ENCODE measurements around the gene PLSCR4.
"Not testable (repeated sequence)": the region's sequence is repeated elsewhere in the genome, so short reads cannot be mapped to it uniquely, and the experiment has no call there.

Gene PLSCR4

GRCh38 chr3:146246526-146246925 is 4.4 kb downstream of the PLSCR4 start:
- no peak for DNase-seq

GRCh38 chr3:146243559-146243958 is 7.3 kb downstream of the PLSCR4 start:
- DNase-seq, result no peak

- DNase-seq, result no peak
These were observed 9.2 kb downstream of the PLSCR4 start for GRCh38 chr3:146241523-146242240.

- no peak for DNase-seq
These were observed 17.4 kb downstream of the PLSCR4 start for GRCh38 chr3:146233487-146233886.

- DNase-seq, result no peak
These were observed 23.4 kb downstream of the PLSCR4 start for GRCh38 chr3:146227486-146227885.

- DNase-seq, result no peak
These were observed 24.0 kb downstream of the PLSCR4 start for GRCh38 chr3:146226881-146227280.

GRCh38 chr3:146225458-146225857 is 25.4 kb downstream of the PLSCR4 start:
- not testable (repeated sequence) for DNase-seq

GRCh38 chr3:146223401-146224373 is 27.2 kb downstream of the PLSCR4 start:
- no peak for DNase-seq

- DNase-seq, result no peak
These were observed 28.5 kb downstream of the PLSCR4 start for GRCh38 chr3:146222204-146223046.

- DNase-seq, result no peak
These were observed 29.6 kb downstream of the PLSCR4 start for GRCh38 chr3:146221276-146221675.

- DNase-seq, result peak; percentile 29 to 68
These were observed 31.7 kb downstream of the PLSCR4 start for GRCh38 chr3:146218880-146219866.

GRCh38 chr3:146217324-146217723 is 33.6 kb downstream of the PLSCR4 start:
- no peak for DNase-seq

GRCh38 chr3:146214493-146214892 is 36.4 kb downstream of the PLSCR4 start:
- no peak for DNase-seq

GRCh38 chr3:146209371-146209770 is 41.5 kb downstream of the PLSCR4 start:
- no peak for DNase-seq

- no peak for DNase-seq
These were observed 47.1 kb downstream of the PLSCR4 start for GRCh38 chr3:146203776-146204175.

- DNase-seq, result no peak
These were observed 50.3 kb downstream of the PLSCR4 start for GRCh38 chr3:146200461-146201220.

GRCh38 chr3:146199762-146200161 is 51.1 kb downstream of the PLSCR4 start:
- DNase-seq, result no peak

GRCh38 chr3:146196789-146197188 is 54.1 kb downstream of the PLSCR4 start:
- DNase-seq, result no peak

- DNase-seq, result peak in 1 of 2 experiments; percentile 12
These were observed 55.3 kb downstream of the PLSCR4 start for GRCh38 chr3:146195605-146196004.

GRCh38 chr3:146195030-146195429 is 55.9 kb downstream of the PLSCR4 start:
- no peak for DNase-seq

- no peak for DNase-seq
These were observed 59.9 kb downstream of the PLSCR4 start for GRCh38 chr3:146191051-146191450.

Measured in NCI-H446 (cell line).